Activated CD4-positive, alpha-beta T cell treated with anti-CD3 and anti-CD28 coated beads, Interleukin-10, Interleukin-2, amounts not matched to agents 100 ng/mL and 50 ng/mL, durations not matched to agents 16 hours and 8 hours (primary cell): ENCODE results near the gene TTC22.
A peak's percentile ranks its signal among the peaks of the same experiment; 100 is the strongest.

Experiments
- DNase-seq: peaks from one replicate; pipeline ENCODE4 v3.0.0-alpha.2; 2020

The TTC22 gene

GRCh38 chr1:54806931-54807611 lies 5.9 kb upstream of the TTC22 start:
- DNase-seq = peak; percentile 61

GRCh38 chr1:54805981-54806381 lies 4.9 kb upstream of the TTC22 start:
- DNase-seq = no peak

GRCh38 chr1:54805466-54805865 lies 4.3 kb upstream of the TTC22 start:
- DNase-seq = no peak

- peak; percentile 69 for DNase-seq
These were observed 3.5 kb upstream of the TTC22 start for GRCh38 chr1:54804471-54805132.

- DNase-seq = peak; percentile 63
These were observed 2.8 kb upstream of the TTC22 start for GRCh38 chr1:54803761-54804470.

GRCh38 chr1:54800041-54800898 lies 853 bp downstream of the TTC22 start:
- no peak for DNase-seq

GRCh38 chr1:54798769-54799641 lies 2.1 kb downstream of the TTC22 start:
- DNase-seq = peak; percentile 91

GRCh38 chr1:54798206-54798605 lies 2.9 kb downstream of the TTC22 start:
- no peak for DNase-seq

GRCh38 chr1:54796902-54797301 lies 4.2 kb downstream of the TTC22 start:
- DNase-seq = no peak

- no peak for DNase-seq
These were observed 5.2 kb downstream of the TTC22 start for GRCh38 chr1:54795841-54796468.

- no peak for DNase-seq
These were observed 5.8 kb downstream of the TTC22 start for GRCh38 chr1:54795356-54795665.

GRCh38 chr1:54794451-54795355 lies 6.4 kb downstream of the TTC22 start:
- DNase-seq = no peak

- no peak for DNase-seq
These were observed 8.3 kb downstream of the TTC22 start for GRCh38 chr1:54792686-54793282.

GRCh38 chr1:54791880-54792522 lies 9.1 kb downstream of the TTC22 start:
- peak; percentile 68 for DNase-seq

- no peak for DNase-seq
These were observed 12.7 kb downstream of the TTC22 start for GRCh38 chr1:54788459-54788858.

GRCh38 chr1:54787604-54788003 lies 13.5 kb downstream of the TTC22 start:
- DNase-seq = no peak

GRCh38 chr1:54786778-54787177 lies 14.3 kb downstream of the TTC22 start:
- no peak for DNase-seq

- DNase-seq = no peak
These were observed 17.1 kb downstream of the TTC22 start for GRCh38 chr1:54784066-54784465.

- no peak for DNase-seq
These were observed 18.5 kb downstream of the TTC22 start for GRCh38 chr1:54782588-54782987.

- no peak for DNase-seq
These were observed 19.0 kb downstream of the TTC22 start for GRCh38 chr1:54782156-54782555.
